Psoas muscle (tissue), 8 donors: ENCODE results near the gene CDK5R1. TPM values are rescaled to one million over a fixed set of nuclear protein-coding genes. Genes with fewer than 3 reads are reported as not detected.

ENCODE experiments used
- ATAC-seq, 4 donors: fragments of 200-7000 bp; cut with Tn5 transposase; one replicate each; pipeline ENCODE4 v1.9.1; 2020; ENCODE audit warnings: moderate library complexity in 3 of 4, mild to moderate bottlenecking in 2 of 4
- DNase-seq, 2 donors: peaks; one replicate each; pipeline ENCODE4 v3.0.0-alpha.2; 2020
- H3K27ac ChIP-seq: fragments of 200-600 bp; one replicate; pipeline ENCODE4 v1.8.0; 2022
- H3K27me3 ChIP-seq, 3 donors: fragments of 200-600 bp in 1 of 3; one replicate each; pipeline versions ENCODE4 v1.6.1 to v1.8.0; 2013 to 2022; ENCODE audit warnings: low read length in 2 of 3, mild to moderate bottlenecking in 2 of 3, moderate library complexity in 1 of 3; ENCODE audit not compliant: insufficient read depth in 3 of 3
- H3K36me3 ChIP-seq, 2 donors: fragments of 200-600 bp in 1 of 2; one replicate each; pipeline versions ENCODE4 v1.6.1 to v1.8.0; 2013 to 2022; ENCODE audit warnings: low read depth in 1 of 2, mild to moderate bottlenecking in 1 of 2, moderate library complexity in 1 of 2; ENCODE audit not compliant: insufficient read depth in 1 of 2
- H3K4me1 ChIP-seq: fragments of 200-600 bp; one replicate; pipeline ENCODE4 v1.8.0; 2022
- H3K4me3 ChIP-seq: fragments of 200-600 bp; one replicate; pipeline ENCODE4 v1.8.0; 2022; ENCODE audit warnings: mild to moderate bottlenecking
- H3K9me3 ChIP-seq: fragments of 200-600 bp; one replicate; pipeline ENCODE4 v1.8.0; 2022
- CTCF ChIP-seq: fragments of 200-600 bp; IDR thresholded peaks from one replicate; pipeline ENCODE4 v1.8.0; 2022; ENCODE audit warnings: antibody characterized with exemption
- WGBS, 3 donors: extraction: QIAGEN DNeasy Blood & Tissue Kit; methylation state at CpG; one replicate each; pipeline versions ENCODE4 v1.1.6 to v1.1.7; 2013; 5-methylcytosine and 5-hydroxymethylcytosine counted together
- intact Hi-C, 2 donors: fragments of 100-400 bp; cut with DNase I; formaldehyde crosslinking; loops; one replicate each; pipeline versions ENCODE4 v1.11.0 to v1.14.2; 2022
- polyA plus RNA-seq, 3 donors: library from polyadenylated mRNA; stranded (reverse); fragments of 200-250 nt; gene quantifications; one replicate each; pipeline ENCODE4 v1.2.3, GENCODE V29; 2013
- total RNA-seq, 4 donors: library from RNA; stranded (reverse); fragmentation: NEBNext Ultra II Directional in 2 of 4; extraction: Animal tissue kit (Norgen Biotek cat#: 25700) in 2 of 4; gene quantifications; one replicate each; pipeline versions ENCODE4 v1.2.1 to v1.2.4, GENCODE V29; 2021 to 2023
- donor health status: healthy with polysubstance abuse.
- donor health status: DM: no; HTN: no; CAD: no; lungs with moderate emphysema.
- donor health status: Bipolar disorder and iron deficiency.
- donor health status: healthy.
- donor health status: DM: yes; HTN: yes; CAD: no.
- donor health status: DM: no; HTN: no; CAD: no.
- donor health status: DM: no; HTN: no; CAD: no.
- donor health status: DM: yes; HTN: yes; CAD: no.

Gene CDK5R1
- total and polyA plus RNA-seq, 7 donors: 0.44 to 5.2 (median 2.0) TPM

DNA sequence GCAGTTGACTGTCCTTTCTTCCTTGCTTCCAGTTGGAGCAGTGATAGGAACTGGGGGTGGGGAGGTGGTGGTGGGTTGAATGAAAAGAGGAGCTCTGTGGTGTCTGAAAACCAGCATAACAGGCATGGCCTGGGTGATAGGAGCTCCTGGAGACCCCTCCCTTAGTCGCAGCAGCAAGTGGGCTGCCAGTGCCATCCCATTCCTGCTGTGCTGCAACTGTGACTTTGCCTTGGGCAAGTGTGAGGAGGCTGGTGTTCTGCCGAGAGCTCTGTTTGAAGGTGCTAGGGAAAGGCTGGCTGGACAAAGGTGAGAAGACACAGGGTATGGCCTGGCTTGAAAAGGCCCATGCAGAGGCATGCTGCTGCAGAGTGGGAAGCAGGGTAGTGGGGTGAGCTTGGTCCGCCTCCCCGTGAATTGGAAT lies 2.7 kb upstream of the CDK5R1 start:
- intact Hi-C loops: loop anchor here in 1 of 2 donors (10.0 kb wide), 1 partner anchor 271 kb away; no protein-coding TSS in a partner anchor

DNA sequence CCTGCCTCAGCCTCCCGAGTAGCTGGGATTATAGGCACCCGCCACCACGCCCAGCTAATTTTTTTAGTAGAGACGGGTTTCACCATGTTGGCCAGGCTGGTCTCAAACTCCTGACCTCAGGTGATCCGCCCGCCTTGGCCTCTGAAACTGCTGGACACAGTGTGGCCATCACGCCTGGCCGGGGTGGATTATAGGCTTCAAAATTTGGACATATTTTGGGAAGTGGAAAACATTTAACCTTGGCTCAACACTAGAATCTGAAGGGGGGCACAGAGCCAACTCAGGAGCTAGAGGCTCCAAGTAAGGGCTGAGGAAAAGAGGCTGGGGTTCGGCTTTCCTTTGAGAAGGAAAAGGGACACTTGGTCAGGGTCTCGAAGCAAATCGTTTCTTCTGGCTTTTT lies 2.2 kb upstream of the CDK5R1 start:
- intact Hi-C loops: loop anchor here in 1 of 2 donors (10.0 kb wide), 1 partner anchor 270 kb away; no protein-coding TSS in a partner anchor

More for the DNA sequence above, 2.7 kb upstream of the CDK5R1 start:
- WGBS, 3 donors: 72 to 86% (median 77%) methylated on average over 4 of the region's 4 CpGs
- Histone ChIP-seq H3K27me3 (no peaks in the 10 kb centered on the region), H3K4me3 (no peak overlapping the region), H3K36me3 (peaks cover 13 to 44% of the 10 kb centered on the region in 2 donors), H3K4me1 (peaks cover 26% of the 10 kb centered on the region), H3K9me3 (no peaks in the 10 kb centered on the region), H3K27ac (peak overlapping the region; percentile 65)
- no peak for DNase-seq
- no peak for TF ChIP-seq CTCF
- ATAC-seq: peak in 1 of 4 donors; percentile 1

DNA sequence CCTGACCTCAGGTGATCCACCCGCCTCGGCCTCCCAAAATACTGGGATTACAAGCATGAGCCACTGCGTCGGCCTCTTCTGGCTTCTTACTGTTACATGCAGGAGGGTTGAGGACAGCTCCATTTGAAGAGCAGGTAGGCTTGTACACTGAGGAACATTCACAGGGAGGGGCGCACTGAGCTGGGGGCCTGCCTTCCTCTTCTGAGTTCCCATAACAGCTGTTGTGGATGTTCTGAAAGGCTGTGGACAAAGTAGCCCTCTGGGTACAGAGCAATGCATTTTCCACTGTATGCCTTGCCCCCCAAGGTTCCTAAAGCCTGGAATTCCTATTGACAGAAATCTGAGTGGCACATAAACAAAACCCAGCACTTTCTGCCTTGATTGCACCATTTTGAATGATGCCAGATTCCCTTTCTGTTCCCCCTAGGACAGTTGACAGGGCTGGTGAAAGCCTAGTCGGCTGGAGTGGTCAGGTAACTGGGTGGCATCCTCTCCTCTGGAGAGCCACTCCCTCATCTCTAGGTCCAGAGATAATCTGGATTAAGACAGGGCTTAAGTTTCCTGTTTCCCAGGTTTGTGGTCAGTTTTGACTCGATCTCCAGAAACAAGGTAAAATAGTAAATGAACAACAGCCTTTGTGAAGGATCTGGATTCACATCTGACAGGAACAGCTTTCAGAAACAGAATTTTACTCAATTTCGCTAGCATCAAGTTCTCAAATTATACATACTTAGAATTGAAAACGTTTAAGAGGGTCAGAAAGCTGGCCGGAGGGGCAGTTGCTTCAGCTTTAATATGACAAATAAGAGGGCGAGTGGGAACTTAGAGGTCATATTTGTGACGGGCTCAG lies 1.3 kb upstream of the CDK5R1 start:
- Histone ChIP-seq H3K36me3 (peaks cover under 1 to 42% of the 10 kb centered on the region in 2 donors), H3K4me3 (peak overlapping the region; percentile 66), H3K27me3 (no peaks in the 10 kb centered on the region), H3K9me3 (no peaks in the 10 kb centered on the region), H3K4me1 (peaks cover 22% of the 10 kb centered on the region), H3K27ac (peak overlapping the region; percentile 88)
- 51 to 61% (median 56%) methylated on average over 12 of the region's 12 CpGs for WGBS, 3 donors
- TF ChIP-seq CTCF: no peak
- no peak for DNase-seq
- ATAC-seq: peak in 1 of 4 donors; percentile 13
- intact Hi-C loops: loop anchor here in 1 of 2 donors (10.0 kb wide), 1 partner anchor 269 kb away; no protein-coding TSS in a partner anchor

More for the DNA sequence above, 2.2 kb upstream of the CDK5R1 start:
- Histone ChIP-seq H3K36me3 (peaks cover 8 to 42% of the 10 kb centered on the region in 2 donors), H3K9me3 (no peaks in the 10 kb centered on the region), H3K4me3 (no peak overlapping the region), H3K27ac (no peak overlapping the region), H3K4me1 (peaks cover 22% of the 10 kb centered on the region), H3K27me3 (no peaks in the 10 kb centered on the region)
- DNase-seq (no peak), ATAC-seq (no peak)
- 56 to 68% (median 60%) methylated on average over 11 of the region's 11 CpGs for WGBS, 3 donors
- no peak for TF ChIP-seq CTCF

DNA sequence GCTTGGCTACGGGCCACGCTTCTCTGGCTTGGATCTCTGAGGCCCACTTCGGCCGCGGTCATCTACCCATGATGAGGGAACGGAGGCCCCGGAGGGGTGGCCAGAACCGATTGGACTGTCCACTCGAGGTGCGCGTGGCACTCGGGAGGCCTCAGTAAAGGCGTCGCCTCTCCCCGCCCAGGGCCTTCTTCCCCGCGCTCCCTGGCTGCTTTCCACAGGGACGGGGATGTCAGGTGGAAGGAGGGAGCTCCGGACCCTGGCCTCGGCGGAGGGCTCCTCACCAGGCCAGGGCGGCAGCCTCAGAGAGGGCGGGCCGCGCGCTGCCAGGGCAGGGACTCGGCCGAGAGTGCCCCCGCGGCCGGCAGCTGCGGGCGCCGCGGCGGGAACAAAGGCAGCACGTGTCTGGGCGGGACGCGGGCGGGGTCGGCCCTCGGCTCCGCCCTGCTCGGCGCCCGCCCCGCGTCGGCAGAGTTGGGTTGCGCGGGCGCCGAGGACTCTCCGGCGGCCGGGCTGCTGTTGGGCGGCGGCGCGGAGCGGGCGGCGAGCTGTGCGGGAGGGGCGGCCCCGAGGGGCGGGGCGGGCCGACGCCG lies 587 bp upstream of the CDK5R1 start:
- peak; percentile 81 to 87 for DNase-seq
- Histone ChIP-seq H3K4me1 (peaks cover 22% of the 10 kb centered on the region), H3K27me3 (no peaks in the 10 kb centered on the region), H3K27ac (peak overlapping the region; percentile 88), H3K9me3 (no peaks in the 10 kb centered on the region), H3K36me3 (peaks cover 0 to 39% of the 10 kb centered on the region in 2 donors), H3K4me3 (peak overlapping the region; percentile 66)
- ATAC-seq: peak; percentile 82 to 84 (median 82)
- no peak for TF ChIP-seq CTCF
- WGBS, 3 donors: 2 to 7% (median 5%) methylated on average over 26 to 72 of the region's 72 CpGs
- intact Hi-C loops: loop anchor here in 1 of 2 donors (10.0 kb wide), 1 partner anchor 269 kb away; no protein-coding TSS in a partner anchor
